Measurements from ENCODE around the gene HDAC4.
A peak's percentile ranks its signal among the peaks of the same experiment; 100 is the strongest.
"Not testable (repeated sequence)": the region's sequence is repeated elsewhere in the genome, so short reads cannot be mapped to it uniquely, and the experiment has no call there.

HDAC4 gene

GRCh38 chr2:239282448-239283287 is 118.2 kb downstream of the HDAC4 start:
- DNase-seq (ENCODE audit: low read depth in 2 of 2): no peak

DNA sequence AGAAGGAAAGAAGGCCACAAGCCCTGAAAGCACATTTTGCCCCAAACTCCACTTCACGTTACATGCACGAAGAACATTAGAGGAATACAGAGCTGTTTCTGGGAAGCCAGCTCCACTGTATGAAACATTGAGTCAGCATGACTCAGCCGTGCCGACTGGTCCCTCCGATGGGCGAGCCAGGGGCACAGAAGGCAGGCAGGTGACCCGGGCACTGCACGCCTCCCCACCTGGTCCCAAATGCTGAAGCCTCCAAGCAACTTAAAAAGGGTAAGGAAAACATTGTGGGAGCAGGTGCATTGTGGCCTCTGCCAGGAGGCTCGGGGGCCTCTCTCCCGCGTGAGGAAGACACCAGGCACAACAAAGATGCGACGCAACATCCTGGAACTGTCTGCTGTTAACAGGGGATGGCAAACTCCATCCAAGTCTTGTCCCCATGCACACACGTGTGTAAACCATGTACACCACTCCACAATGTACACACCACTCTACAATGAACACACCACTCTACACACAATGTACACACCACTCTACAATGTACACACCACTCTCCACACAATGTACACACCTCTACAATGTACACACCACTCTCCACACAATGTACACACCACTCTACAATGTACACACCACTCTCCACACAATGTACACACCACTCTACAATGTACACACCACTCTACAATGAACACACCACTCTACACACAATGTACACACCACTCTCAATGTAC is 120.4 kb downstream of the HDAC4 start:
- not testable (repeated sequence) for DNase-seq (ENCODE audit: low read depth in 2 of 2)

DNA sequence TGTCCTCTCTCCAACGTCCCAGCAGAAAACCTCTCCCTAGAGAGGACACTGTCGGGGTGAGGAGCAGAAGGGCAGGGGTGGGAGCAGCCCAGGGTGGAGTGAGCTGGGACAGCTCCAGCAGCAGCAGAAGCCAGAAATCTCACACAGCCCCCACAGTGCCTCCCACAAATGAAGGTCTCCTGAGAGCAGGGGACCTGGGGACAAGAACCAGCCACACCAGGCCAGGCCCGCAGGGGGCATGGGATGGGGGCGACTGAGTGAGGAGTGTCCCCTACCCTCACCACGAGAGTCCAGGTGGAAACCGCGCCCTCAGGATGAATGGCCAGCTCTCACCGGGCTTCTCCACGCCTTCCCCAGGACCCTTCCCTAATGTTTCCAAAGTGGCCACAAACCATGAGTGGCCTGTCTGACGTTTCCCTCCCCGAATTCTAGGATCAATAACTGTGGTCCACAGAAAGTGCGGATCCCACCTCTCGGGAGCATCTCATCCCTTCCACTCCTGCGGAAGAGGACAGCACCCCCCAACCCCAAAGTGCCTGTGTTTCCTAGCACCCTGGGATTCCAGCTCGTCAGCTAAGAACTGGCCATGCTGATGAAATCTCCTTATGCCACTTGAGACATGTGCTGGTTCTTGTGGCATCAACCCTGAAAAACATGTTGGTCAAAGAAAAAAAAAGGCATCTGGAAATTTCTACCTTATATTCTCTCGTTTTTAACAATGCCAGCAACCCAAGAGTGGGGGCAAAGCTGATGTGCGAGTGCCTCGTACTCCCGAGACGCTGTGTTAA is 121.1 kb downstream of the HDAC4 start:
- DNase-seq (ENCODE audit: low read depth in 2 of 2): no peak

GRCh38 chr2:239278941-239279365 is 121.9 kb downstream of the HDAC4 start:
- no peak for DNase-seq (ENCODE audit: low read depth in 2 of 2)

DNA sequence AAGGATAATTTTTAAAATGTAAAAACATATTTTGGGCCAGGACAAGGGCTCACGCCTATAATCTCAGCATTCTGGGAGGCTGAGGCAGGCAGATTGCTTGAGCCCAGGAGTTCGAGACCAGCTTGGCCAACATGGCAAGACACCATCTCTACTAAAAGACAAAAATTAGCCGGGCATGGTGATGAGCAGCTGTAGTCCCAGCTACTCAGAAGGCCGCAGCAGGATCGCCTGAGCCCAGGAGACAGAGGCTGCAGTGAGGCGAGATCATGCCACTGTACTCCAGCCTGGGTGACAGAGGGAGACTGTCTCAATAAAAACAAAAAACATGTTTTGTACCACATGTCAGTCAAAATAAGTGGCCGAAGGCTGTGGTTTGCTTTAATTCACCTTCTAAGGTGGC is 122.5 kb downstream of the HDAC4 start:
- no peak for DNase-seq (ENCODE audit: low read depth in 2 of 2)

DNA sequence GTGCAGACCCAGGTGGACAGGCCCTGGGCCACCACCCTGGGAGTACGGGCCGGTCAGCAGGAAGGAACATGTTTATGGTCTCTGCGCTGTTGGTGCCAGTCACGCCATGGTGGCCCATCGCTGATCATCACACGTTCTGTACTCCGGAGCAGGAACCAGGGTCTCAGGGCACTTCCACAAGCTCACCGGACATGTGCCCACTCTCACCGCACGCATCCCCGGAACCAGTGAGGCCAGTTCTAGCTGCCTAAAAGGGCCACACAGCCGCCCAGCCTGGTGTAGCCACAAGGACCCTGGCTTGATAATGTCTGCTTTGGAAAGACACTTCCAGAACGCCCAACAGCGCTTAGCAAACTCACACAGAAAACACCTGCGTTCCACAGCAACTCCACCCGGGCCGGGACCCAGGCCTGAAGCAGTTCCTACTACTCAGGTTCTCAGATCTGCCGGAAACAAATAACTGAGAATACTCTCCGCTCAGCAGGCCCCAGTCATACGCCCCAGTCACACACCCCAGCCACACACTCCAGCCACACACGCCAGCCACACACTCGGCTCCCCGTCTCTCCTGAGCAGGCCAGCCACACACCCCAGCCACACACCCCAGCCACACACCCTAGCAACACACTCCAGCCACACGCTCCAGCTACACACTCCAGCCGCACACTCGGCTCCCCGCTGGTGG is 123.3 kb downstream of the HDAC4 start:
- no peak for DNase-seq (ENCODE audit: low read depth in 2 of 2)

- no peak for DNase-seq (ENCODE audit: low read depth in 2 of 2)
These were observed 124.0 kb downstream of the HDAC4 start for GRCh38 chr2:239276851-239277250.

- no peak for DNase-seq (ENCODE audit: low read depth in 2 of 2)
These were observed 124.7 kb downstream of the HDAC4 start for GRCh38 chr2:239275847-239276831.

DNA sequence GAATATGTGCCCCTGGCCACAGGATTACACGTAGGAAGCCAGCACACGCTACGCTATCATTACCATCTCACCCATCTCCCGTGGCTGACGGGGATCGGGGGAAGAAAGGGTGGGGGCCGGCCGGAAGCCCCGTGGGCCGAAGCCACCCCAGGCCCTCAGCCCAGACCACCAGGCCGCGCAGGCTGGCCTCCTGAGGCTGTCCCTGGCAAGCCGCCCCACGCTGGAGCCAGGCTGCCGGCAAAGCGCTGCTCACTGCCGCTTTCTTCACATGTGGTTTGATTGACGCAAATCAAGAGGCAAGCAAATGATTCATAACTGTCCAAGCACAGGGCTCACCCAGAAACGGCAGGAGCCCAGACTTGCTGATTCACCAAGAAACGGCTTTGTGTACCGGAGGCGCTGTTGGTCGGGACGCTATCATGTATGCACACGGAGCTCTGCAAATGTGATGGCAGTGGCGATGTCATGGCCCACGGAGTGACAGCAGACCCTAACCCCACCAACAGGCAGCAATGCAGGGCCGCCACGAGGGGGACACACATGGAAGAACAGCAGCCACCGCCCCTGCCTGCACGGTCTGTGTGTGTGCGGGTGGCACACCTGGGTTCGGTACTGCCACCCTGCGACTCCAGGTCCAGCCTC is 125.7 kb downstream of the HDAC4 start:
- peak; percentile 41 to 69 for DNase-seq (ENCODE audit: low read depth in 2 of 2)

DNA sequence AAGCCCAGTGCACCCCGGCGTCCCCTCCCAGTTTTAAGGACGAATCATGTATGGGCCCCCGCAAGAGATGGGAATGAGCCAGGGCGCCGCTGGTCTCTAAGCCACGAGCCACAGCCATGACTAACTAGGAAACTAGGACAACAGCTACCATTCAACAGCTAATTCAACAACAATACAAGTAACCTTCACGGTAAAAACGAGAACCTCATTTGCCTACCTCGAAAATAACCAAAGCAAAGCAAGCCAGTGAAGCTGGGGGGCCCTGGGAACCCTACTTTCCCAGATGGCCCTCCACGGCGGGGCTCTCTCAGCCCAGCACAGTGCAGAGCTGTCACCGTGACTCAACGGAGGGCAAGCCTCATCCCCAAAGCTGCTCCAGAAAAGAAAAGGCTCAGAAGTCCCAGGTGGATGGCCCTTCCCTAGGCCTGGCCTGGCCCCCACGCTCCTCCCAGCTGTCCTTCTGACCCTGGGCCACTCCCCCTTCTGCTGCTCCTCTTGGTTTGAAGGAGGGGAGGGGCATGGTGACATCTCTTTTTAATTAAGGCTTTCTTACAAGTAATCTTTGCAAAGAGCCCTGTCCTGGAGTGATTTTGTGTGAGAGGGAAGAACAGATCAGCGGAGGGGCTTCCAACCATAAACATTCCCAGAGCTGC is 126.3 kb downstream of the HDAC4 start:
- DNase-seq (ENCODE audit: low read depth in 2 of 2): no peak

GRCh38 chr2:239273280-239274234 is 127.3 kb downstream of the HDAC4 start:
- DNase-seq (ENCODE audit: low read depth in 2 of 2): no peak

DNA sequence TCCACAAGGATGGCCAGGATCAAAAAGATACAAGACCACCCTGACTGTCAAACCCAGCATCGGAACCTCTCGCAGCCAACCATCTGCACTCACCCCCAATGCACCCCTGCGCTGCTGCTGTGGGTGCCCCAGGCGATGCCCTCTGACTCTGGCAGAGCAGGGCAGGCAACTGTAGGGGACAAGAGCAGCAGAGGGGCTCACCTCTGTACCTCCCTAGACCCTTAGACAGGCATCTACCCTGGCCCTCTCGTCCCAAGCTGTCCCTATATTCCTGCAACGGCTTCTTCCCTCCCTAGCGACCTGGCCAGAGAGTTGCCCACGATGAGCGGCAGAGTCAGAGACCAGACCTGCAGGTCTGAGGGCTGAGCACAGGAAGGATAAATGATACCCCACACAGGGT is 128.2 kb downstream of the HDAC4 start:
- DNase-seq (ENCODE audit: low read depth in 2 of 2): no peak

GRCh38 chr2:239271882-239272281 is 128.9 kb downstream of the HDAC4 start:
- no peak for DNase-seq (ENCODE audit: low read depth in 2 of 2)

- no peak for DNase-seq (ENCODE audit: low read depth in 2 of 2)
These were observed 129.3 kb downstream of the HDAC4 start for GRCh38 chr2:239271471-239271870.

- DNase-seq (ENCODE audit: low read depth in 2 of 2): no peak
These were observed 130.9 kb downstream of the HDAC4 start for GRCh38 chr2:239269916-239270315.

GRCh38 chr2:239269173-239269885 is 131.5 kb downstream of the HDAC4 start:
- DNase-seq (ENCODE audit: low read depth in 2 of 2): no peak

- no peak for DNase-seq (ENCODE audit: low read depth in 2 of 2)
These were observed 132.3 kb downstream of the HDAC4 start for GRCh38 chr2:239268549-239268948.

GRCh38 chr2:239268082-239268481 is 132.7 kb downstream of the HDAC4 start:
- no peak for DNase-seq (ENCODE audit: low read depth in 2 of 2)
